GM18526 (cell line): ENCODE data around the gene CYP24A1.

Experiments
- POLR2A ChIP-seq: IDR thresholded peaks from 3 replicates; pipeline ENCODE4 v1.6.1; 2011; ENCODE audit not compliant: insufficient read length; ENCODE audit errors: extremely low read depth

CYP24A1 gene

GRCh38 chr20:54194724-54195438 lies 21.1 kb upstream of the CYP24A1 start:
- no peak for TF ChIP-seq POLR2A

- no peak for TF ChIP-seq POLR2A
Measured at GRCh38 chr20:54193817-54194216, 20.0 kb upstream of the CYP24A1 start.

- no peak for TF ChIP-seq POLR2A
Measured at GRCh38 chr20:54190217-54190616, 16.4 kb upstream of the CYP24A1 start.

GRCh38 chr20:54189630-54190029 lies 15.8 kb upstream of the CYP24A1 start:
- TF ChIP-seq POLR2A, result no peak

GRCh38 chr20:54188132-54188849 lies 14.5 kb upstream of the CYP24A1 start:
- no peak for TF ChIP-seq POLR2A

GRCh38 chr20:54184904-54185626 lies 11.3 kb upstream of the CYP24A1 start:
- TF ChIP-seq POLR2A, result no peak

GRCh38 chr20:54184071-54184470 lies 10.3 kb upstream of the CYP24A1 start:
- TF ChIP-seq POLR2A, result no peak

GRCh38 chr20:54180931-54181330 lies 7.1 kb upstream of the CYP24A1 start:
- no peak for TF ChIP-seq POLR2A

- no peak for TF ChIP-seq POLR2A
Measured at GRCh38 chr20:54179946-54180345, 6.2 kb upstream of the CYP24A1 start.

- TF ChIP-seq POLR2A, result no peak
Measured at GRCh38 chr20:54178256-54178655, 4.5 kb upstream of the CYP24A1 start.

GRCh38 chr20:54177378-54177777 lies 3.6 kb upstream of the CYP24A1 start:
- TF ChIP-seq POLR2A, result no peak

- TF ChIP-seq POLR2A, result no peak
Measured at GRCh38 chr20:54176610-54177009, 2.8 kb upstream of the CYP24A1 start.

GRCh38 chr20:54174457-54175175 lies 830 bp upstream of the CYP24A1 start:
- TF ChIP-seq POLR2A, result no peak

GRCh38 chr20:54172856-54173652 lies 732 bp downstream of the CYP24A1 start:
- TF ChIP-seq POLR2A, result no peak

- no peak for TF ChIP-seq POLR2A
Measured at GRCh38 chr20:54172532-54172855, 1.3 kb downstream of the CYP24A1 start.

- no peak for TF ChIP-seq POLR2A
Measured at GRCh38 chr20:54170963-54171362, 2.8 kb downstream of the CYP24A1 start.
